ENCODE data around the gene ROR2.

ROR2 gene

DNA sequence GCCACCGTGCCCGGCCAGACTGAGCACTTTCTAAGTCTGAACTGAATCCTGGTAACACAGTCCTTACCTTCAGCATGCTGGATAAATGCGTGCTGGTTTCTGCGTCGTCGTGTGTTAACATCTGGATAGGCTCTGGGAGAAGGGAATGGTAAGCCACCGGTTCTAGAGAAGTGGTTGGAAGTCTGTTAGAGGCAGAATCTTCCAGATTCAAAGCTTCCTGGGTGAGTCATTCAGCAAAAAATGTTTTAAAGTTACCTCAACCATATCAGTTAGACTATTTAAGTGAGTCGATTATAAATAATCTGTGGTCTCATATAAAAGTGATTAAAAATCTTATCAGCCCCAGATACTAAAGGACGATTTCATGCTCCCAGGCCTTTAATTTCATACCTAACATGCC is 269.9 kb downstream of the ROR2 start:
- Mint-ChIP-seq H3K9me3 (no peaks in the 10 kb centered on the region), H3K4me1 (peaks cover 5% of the 10 kb centered on the region), H3K4me3 (no peak overlapping the region), H3K27me3 (peaks cover 60% of the 10 kb centered on the region), H3K27ac (no peak overlapping the region)
- DNase-seq, result no peak
- ATAC-seq, result no peak

DNA sequence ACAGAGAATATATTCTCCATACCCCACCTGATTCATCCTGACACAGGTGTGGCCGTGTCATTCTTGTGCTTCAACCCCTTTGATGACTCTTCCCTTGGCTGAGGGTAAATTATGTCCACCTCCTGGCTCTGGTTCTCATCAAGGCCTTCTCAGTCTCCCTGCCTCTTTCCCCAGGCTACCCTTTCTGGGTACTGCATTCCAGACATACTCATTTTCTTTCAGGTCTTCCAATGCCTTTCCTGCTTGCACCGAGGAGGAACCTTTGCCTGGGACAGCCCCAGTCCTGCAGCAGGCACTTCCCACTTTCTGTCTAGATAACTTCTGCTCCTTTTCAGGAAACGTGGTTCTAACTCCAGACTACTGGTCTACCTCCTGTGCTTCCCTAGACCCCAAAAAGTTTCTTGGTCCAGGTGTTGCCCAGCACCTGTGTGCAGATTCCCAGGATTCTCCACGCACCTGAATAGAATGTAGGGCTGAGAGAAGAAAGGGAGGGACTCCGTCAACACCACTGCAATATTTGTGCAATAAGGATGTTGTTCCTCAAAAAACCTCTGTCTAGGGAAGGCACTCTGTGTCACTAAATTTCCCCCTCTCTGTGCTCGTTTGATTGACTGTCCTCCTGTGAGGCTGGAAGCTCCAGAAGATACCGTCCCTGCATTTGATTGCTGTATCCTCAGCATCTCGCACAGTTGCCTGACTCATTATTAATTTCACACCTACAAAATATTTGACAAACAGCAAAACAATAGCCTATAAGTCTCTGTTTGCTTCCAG is 271.0 kb downstream of the ROR2 start:
- DNase-seq, result no peak
- peaks cover 5% of the 10 kb centered on the region for H3K4me1 Mint-ChIP-seq
- H3K27ac Mint-ChIP-seq, result no peak overlapping the region
- H3K27me3 Mint-ChIP-seq, result peaks cover 60% of the 10 kb centered on the region
- ATAC-seq, result no peak
- no peak overlapping the region for H3K4me3 Mint-ChIP-seq
- no peaks in the 10 kb centered on the region for H3K9me3 Mint-ChIP-seq

DNA sequence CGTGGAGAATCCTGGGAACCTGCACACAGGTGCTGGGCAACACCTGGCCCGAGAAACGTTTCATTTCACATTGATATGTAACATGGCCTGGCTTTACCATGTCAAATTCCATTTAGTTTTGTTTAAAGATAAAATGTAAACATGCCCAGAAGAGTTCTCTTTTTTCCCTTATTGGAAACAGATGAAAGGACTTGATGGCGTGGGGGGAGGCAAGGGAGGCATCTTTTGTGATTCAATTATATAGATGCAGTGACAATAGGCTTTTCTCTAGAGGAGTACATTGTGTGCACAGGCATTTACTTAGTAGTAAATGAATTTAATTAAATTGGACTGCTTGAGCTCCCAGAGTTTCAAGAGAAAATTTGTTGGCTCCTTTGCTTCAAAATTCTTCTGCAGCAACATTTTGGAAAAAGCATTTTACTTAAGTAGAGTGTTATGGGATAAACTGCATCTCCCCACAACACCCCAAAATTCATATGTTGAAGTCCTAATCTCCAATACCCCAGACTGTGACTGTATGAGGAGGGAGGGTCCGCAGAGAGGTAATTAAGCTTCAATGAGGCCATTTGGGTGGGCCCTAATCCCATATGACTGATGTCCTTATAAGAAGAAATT is 272.1 kb downstream of the ROR2 start:
- Mint-ChIP-seq H3K27me3 (peaks cover 64% of the 10 kb centered on the region), H3K4me3 (no peak overlapping the region), H3K9me3 (no peaks in the 10 kb centered on the region), H3K4me1 (peaks cover 5% of the 10 kb centered on the region), H3K27ac (no peak overlapping the region)
- ATAC-seq (no peak), DNase-seq (no peak)

DNA sequence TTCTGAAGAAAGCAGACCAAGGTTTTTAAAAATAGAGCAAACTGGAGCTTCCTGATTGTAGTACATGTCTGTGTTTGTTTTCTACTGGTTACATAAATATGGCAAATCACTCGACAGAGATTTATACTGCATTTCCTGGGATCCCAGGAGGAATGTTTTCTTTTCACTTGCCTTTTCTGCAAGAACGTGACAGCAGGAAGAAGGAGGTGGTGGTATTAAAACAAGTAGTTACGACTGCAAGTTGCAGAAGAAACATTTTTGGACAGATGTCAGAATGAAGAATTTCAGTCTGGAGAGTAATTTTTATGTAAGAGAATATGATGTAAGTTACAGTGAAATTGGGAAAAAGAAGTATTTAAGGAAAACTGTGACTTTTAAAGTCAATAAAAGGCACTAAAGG is 272.7 kb downstream of the ROR2 start:
- DNase-seq, result no peak
- Mint-ChIP-seq H3K27ac (no peak overlapping the region), H3K4me1 (peaks cover 5% of the 10 kb centered on the region), H3K27me3 (peaks cover 64% of the 10 kb centered on the region), H3K9me3 (no peaks in the 10 kb centered on the region), H3K4me3 (no peak overlapping the region)
- ATAC-seq, result no peak

DNA sequence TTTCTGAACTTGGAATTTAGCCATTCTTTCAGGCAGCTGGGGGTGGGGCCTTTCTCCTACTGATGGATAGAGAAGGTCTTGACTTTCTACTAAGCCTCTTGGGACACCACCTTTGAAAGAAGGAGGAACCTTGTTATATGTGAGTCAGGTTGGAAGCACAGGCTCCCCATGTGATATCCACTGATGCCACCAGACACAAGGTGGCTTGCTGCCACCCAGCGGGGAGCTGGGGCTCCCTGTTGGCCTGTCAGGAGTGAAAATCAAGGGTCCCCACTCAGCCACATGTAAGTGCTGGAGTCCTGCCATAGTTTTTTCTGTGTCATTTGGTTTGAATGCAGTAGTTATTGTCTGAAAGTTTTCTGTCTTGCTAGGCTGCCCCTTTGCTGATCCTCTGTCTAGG is 274.0 kb downstream of the ROR2 start:
- DNase-seq (no peak), ATAC-seq (no peak)
- Mint-ChIP-seq H3K4me1 (no peaks in the 10 kb centered on the region), H3K27ac (no peak overlapping the region), H3K9me3 (peaks cover 0 to 8% of the 10 kb centered on the region in 2 donors), H3K27me3 (peaks cover 65% of the 10 kb centered on the region), H3K4me3 (no peak overlapping the region)

DNA sequence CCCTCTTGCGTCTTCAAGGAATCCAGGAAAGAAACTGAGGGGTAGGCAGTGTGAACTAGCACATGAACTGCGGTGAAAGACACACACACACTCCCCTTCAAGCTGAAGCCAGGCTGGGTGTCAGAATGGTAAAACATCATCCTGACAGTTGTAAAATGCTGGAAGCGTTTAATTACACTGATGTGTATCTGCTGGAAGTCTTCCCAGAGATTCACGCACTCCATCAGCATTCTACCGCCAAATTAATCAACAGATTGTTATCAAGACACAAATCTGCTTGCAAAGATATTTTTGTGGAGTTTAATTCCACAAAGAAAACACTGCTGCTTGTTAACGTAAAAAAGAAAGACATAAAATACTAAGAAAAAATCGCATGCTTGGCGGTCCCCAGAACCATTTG is 285.4 kb downstream of the ROR2 start:
- no peak overlapping the region for H3K4me3 Mint-ChIP-seq
- H3K27ac Mint-ChIP-seq, result no peak overlapping the region
- DNase-seq, result no peak
- peaks cover 7% of the 10 kb centered on the region for H3K27me3 Mint-ChIP-seq
- no peaks in the 10 kb centered on the region for H3K4me1 Mint-ChIP-seq
- ATAC-seq, result no peak
- H3K9me3 Mint-ChIP-seq, result no peaks in the 10 kb centered on the region

DNA sequence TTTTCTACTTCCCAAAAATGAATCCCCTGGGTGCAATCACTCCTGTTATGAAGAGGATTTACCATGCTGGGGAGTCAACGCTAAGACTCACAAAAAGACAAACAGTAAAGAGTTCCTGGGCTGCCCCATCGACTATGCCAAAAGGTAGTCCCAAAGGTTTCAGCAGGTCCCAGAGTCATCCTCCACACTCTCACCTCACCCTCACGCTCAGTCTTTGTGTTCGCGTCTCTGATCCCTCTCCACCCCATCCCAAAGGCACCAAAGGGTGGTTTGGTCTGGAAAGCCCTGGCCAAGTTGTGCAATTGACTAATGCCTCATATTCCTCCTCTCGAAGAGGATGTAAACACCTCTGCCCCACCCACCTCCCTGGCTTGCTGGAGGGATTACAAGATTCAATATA is 286.2 kb downstream of the ROR2 start:
- peaks cover 7% of the 10 kb centered on the region for H3K27me3 Mint-ChIP-seq
- no peaks in the 10 kb centered on the region for H3K4me1 Mint-ChIP-seq
- ATAC-seq (no peak), DNase-seq (no peak)
- H3K4me3 Mint-ChIP-seq, result no peak overlapping the region
- no peaks in the 10 kb centered on the region for H3K9me3 Mint-ChIP-seq
- H3K27ac Mint-ChIP-seq, result no peak overlapping the region

DNA sequence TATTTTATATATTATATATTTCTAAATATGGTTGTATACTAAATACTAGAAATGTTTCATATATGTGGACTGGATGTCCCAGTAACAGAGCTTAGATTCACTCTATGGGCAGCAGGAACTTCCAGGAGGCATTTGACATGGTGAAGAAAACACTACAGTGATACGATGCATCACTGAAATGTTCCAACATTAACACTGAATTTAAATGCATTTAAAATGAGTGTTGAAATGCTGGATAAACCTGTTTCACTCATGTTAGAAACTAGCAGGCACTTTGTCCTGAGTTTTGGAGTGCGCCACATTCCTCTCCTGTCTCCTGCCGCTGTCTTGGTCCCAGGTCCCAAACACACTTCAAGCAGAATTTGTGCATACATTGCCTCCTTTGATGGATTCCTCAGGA is 288.6 kb downstream of the ROR2 start:
- peaks cover 7% of the 10 kb centered on the region for H3K27me3 Mint-ChIP-seq
- H3K27ac Mint-ChIP-seq, result no peak overlapping the region
- DNase-seq, result no peak
- no peaks in the 10 kb centered on the region for H3K9me3 Mint-ChIP-seq
- ATAC-seq, result no peak
- H3K4me1 Mint-ChIP-seq, result no peaks in the 10 kb centered on the region
- no peak overlapping the region for H3K4me3 Mint-ChIP-seq

DNA sequence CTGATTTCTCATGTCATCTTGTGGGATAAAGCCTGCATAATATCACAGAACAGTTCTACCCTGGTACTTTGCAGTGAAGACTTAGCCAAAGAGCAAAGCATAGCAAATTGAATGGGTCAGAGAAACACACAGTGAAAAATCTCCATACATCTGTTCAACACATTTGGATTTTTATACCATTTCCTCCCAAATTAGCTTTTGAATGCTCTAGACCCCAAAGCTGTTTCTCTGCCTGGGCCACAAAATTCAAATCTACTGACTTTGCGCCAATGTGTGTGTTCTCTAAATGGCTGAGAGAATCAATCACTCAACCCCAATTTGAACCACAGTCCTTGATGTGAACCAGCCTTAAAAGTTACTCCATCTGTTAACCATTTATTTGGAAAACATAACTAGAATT is 289.5 kb downstream of the ROR2 start:
- DNase-seq, result no peak
- Mint-ChIP-seq H3K9me3 (no peaks in the 10 kb centered on the region), H3K4me1 (no peaks in the 10 kb centered on the region), H3K27me3 (peaks cover 12% of the 10 kb centered on the region), H3K4me3 (no peak overlapping the region), H3K27ac (no peak overlapping the region)
- ATAC-seq, result no peak

DNA sequence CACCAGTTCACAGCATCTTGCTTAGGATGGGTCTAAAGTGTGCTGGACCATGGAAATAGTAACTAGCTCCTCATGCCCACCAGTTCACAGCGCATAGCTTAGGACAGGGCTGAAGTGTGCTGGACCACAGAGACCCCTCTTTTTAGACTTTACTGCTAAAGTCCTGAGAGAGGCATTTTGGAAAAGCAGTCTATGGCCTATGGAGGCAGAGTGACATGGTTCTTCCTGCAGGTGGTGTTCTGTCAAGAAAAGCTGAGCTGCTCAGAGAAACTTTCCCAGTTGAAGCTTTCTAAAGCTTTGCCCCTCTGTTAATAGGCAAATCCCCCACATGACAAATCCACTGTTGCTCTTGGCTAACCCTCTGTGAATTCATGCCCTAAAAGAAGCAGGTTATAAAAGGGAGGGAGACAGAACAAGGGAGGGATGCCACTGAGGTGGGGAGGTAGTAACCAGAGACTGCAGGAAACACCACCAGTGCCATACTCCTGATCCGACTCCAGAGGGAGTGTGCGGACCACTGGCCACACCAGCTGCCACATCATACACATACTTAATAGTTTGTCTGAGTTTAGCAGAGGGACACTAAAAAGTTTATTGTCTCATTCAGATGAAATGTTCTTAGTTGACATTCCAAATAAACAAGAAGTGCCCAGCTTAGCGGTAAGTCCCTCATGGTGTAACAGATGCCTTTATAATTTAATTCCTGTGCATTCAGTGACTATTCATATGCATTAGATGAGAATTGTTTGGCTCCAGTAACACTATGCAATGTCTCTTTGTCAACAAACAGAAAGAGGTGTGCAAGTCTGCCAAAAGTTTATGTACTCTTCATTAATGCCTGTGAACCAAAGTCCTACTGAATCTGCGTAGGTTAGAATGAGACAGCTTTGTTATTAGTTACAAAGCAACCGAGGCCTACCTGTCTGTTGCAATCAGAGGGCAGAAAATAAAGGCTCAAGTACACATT is 290.2 kb downstream of the ROR2 start:
- Mint-ChIP-seq H3K27me3 (peaks cover 17% of the 10 kb centered on the region), H3K27ac (no peak overlapping the region), H3K9me3 (no peaks in the 10 kb centered on the region), H3K4me1 (no peaks in the 10 kb centered on the region), H3K4me3 (no peak overlapping the region)
- DNase-seq, result no peak
- ATAC-seq, result peak; percentile 72

DNA sequence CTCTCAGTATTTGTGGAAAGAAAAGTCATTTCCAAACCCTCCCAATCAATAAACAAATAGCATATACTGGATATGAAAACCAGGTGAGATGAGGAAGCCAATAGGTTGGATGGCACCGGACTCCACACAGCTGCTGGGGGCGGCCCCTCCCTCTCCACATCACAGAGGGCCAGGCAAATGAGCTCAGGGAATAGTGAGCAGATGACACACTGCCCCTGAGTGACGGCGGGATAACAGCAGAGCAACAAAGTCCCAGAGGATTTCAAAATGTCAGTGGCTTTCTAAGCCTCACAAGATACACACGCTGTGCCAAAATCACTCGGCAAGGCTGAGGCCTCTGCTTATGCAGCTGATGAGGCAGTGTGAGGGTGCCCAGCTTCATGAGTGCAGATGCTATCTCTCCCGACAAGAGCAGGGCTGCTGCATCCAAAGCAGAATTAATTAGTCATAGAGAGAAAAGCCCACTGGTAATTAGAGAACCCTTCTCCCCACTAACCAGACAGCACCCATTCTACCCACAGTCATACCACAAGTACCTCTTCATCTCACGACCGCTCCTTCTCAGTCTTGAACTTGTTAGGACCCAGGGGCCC is 291.4 kb downstream of the ROR2 start:
- peaks cover 17% of the 10 kb centered on the region for H3K27me3 Mint-ChIP-seq
- ATAC-seq, result no peak
- H3K9me3 Mint-ChIP-seq, result no peaks in the 10 kb centered on the region
- no peaks in the 10 kb centered on the region for H3K4me1 Mint-ChIP-seq
- DNase-seq, result no peak
- no peak overlapping the region for H3K4me3 Mint-ChIP-seq
- no peak overlapping the region for H3K27ac Mint-ChIP-seq

DNA sequence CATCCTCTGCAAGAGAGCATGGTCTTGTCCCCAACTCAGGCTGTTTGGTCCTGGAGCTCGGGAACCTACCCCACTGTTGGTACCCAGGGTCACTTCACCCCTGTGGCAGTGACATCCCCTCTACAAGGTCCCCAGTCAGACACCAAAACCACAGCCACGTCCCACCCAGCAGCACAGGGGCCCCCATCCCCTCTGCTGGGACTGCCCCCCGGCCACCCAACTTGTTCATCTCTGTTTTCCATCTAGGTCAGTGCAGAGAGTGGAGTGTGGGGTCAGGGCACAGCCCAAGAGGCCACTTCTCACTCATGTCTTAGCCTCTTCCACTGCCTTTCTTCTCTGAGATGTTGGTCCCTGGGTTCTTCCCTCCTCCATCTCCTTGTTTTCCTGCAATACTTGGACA is 292.5 kb downstream of the ROR2 start:
- H3K27me3 Mint-ChIP-seq, result peaks cover 10% of the 10 kb centered on the region
- peak overlapping the region in 1 of 2 donors; percentile 48 for H3K27ac Mint-ChIP-seq
- ATAC-seq (no peak), DNase-seq (no peak)
- H3K4me1 Mint-ChIP-seq, result no peaks in the 10 kb centered on the region
- H3K9me3 Mint-ChIP-seq, result no peaks in the 10 kb centered on the region
- H3K4me3 Mint-ChIP-seq, result no peak overlapping the region

DNA sequence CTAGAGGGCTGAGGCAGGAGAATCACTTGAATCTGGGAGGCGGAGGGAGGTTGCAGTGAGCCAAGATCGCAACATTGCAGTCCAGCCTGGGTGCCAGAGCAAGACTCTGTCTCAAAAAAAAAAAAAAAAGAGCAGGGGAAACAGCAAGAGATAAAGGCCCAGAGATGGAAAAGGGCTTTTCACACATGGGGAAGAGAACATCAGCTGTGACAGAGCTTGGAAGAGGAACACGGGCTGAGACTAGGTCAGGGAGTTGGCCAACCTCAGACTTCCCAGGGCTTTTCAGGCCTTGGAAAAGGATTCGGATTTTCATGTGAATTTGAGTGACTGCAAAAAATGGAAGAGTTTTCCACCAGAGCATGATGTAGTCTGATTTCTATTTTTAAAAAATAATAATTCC is 294.4 kb downstream of the ROR2 start:
- peak overlapping the region in 1 of 2 donors; percentile 75 for H3K27ac Mint-ChIP-seq
- H3K4me1 Mint-ChIP-seq, result no peaks in the 10 kb centered on the region
- no peaks in the 10 kb centered on the region for H3K9me3 Mint-ChIP-seq
- DNase-seq (no peak), ATAC-seq (no peak)
- H3K4me3 Mint-ChIP-seq, result no peak overlapping the region
- peaks cover 10% of the 10 kb centered on the region for H3K27me3 Mint-ChIP-seq

DNA sequence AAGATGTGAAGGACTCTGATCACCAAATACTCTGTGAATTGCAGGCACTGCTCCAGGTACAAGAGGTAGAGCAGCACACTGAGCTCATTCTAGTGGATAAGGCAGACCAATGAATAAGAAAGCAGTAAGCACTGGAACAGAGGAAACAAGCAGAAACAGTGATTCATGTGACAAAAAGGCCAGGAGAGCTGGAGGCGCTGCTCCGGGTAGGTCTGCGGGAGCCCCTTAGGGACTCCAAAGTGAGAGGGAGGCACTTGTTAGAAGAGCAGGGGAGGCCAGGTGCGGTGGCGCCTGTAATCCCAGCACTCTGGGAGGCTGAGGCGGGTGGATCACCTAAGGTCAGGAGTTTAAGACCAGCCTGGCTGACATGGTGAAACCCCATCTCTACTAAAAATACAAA is 294.8 kb downstream of the ROR2 start:
- Mint-ChIP-seq H3K9me3 (no peaks in the 10 kb centered on the region), H3K27me3 (peaks cover 10% of the 10 kb centered on the region), H3K4me1 (no peaks in the 10 kb centered on the region), H3K4me3 (no peak overlapping the region), H3K27ac (peak overlapping the region in 1 of 2 donors; percentile 75)
- ATAC-seq (no peak), DNase-seq (no peak)

DNA sequence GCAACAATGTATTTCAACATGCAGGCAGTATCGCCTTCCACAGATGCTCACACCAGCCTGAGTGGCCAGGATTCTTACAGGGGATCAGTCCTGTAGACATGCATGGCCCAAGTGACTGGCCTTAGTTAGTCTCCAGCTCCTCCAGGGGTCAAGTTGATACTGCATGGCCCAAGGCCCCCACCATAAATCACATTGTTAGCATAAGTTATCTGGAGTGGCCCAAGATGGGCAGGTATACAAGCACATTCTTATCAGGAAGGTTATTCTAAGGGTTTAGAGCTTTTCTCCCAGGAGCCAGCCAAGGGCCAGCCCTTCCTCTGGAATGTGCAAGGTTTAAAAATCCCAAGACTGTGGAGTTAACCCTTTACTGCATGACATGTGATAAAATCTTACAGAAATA is 295.5 kb downstream of the ROR2 start:
- Mint-ChIP-seq H3K27me3 (peaks cover 17% of the 10 kb centered on the region), H3K4me1 (no peaks in the 10 kb centered on the region), H3K4me3 (no peak overlapping the region), H3K27ac (no peak overlapping the region), H3K9me3 (no peaks in the 10 kb centered on the region)
- ATAC-seq (no peak), DNase-seq (no peak)

All from stimulated activated naive CD8-positive, alpha-beta T cell treated with anti-CD3 and anti-CD28 coated beads, Interleukin-15, amount 100 ng/mL, for 72 hours (primary cell).